ENCODE measurements around the gene SMNDC1.

Gene SMNDC1

DNA sequence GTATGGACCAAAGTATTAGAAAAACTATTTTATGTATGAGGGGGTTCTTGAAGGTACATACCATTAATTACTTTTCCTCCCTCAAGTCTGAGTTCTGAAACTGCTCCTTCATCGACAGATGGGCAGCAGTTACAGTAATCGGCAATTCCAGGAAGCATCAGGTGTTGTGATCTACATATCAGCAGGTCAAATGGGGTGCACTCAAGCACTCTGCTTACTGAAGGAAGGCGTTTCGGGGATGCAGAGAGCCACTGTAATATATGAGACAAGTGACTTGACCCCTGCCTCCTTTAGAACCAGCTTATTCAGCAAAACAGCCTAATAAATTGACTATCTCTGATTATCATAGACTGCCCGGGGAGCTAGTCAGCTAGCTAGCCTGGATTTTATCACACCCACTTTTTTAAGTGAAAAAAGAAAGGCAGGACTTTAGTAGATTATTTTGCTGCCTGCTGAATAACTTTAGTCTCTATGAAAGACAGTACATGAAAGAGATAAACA is 4.2 kb downstream of the SMNDC1 start:
- in situ Hi-C loops (cut with HindIII; ENCODE audit: low pct_ligation_motif_present, low sequenced_read_pairs) = no loop called here
- Histone ChIP-seq H3K27ac (no peak overlapping the region), H3K36me3 (replicated peaks) (peaks cover 64% of the 10 kb centered on the region), H3K4me3 (ENCODE audit: low read depth, low read length) (no peak overlapping the region), H3K27me3 (replicated peaks) (no peaks in the 10 kb centered on the region)
- TF ChIP-seq, protein P1, sequence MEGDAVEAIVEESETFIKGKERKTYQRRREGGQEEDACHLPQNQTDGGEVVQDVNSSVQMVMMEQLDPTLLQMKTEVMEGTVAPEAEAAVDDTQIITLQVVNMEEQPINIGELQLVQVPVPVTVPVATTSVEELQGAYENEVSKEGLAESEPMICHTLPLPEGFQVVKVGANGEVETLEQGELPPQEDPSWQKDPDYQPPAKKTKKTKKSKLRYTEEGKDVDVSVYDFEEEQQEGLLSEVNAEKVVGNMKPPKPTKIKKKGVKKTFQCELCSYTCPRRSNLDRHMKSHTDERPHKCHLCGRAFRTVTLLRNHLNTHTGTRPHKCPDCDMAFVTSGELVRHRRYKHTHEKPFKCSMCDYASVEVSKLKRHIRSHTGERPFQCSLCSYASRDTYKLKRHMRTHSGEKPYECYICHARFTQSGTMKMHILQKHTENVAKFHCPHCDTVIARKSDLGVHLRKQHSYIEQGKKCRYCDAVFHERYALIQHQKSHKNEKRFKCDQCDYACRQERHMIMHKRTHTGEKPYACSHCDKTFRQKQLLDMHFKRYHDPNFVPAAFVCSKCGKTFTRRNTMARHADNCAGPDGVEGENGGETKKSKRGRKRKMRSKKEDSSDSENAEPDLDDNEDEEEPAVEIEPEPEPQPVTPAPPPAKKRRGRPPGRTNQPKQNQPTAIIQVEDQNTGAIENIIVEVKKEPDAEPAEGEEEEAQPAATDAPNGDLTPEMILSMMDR (IDR thresholded peaks at IDR 0.05; ENCODE audit: low read depth, low read length, missing control alignments) = no peak
- DNase-seq = no peak

DNA sequence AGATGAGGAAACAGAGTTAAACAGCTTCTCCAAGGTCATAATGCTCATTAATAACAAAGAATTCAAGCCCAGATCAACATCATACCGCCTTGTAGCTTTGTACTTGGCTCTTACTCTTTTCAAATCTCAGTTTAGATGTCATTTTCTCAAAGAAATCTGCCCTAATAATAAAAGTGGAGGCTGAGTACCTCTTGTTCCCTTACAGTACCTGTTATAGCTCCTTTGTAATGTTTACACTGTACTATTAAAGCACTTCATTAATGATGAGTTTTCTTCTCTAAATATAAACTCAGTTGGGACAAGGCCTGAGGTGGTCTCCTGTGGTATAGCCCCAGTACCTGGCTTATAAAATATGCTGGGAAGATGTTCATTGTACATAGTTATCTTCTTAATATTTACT is 7.8 kb downstream of the SMNDC1 start:
- H3K4me3 ChIP-seq (ENCODE audit: low read depth, low read length) = no peak overlapping the region
- in situ Hi-C loops (cut with HindIII; ENCODE audit: low pct_ligation_motif_present, low sequenced_read_pairs) = no loop called here
- H3K27ac ChIP-seq = no peak overlapping the region
- DNase-seq = no peak
- TF ChIP-seq, protein P1 (IDR thresholded peaks at IDR 0.05; ENCODE audit: low read depth, low read length, missing control alignments) = no peak
- H3K36me3 ChIP-seq (replicated peaks) = peaks cover 79% of the 10 kb centered on the region
- H3K27me3 ChIP-seq (replicated peaks) = no peaks in the 10 kb centered on the region

DNA sequence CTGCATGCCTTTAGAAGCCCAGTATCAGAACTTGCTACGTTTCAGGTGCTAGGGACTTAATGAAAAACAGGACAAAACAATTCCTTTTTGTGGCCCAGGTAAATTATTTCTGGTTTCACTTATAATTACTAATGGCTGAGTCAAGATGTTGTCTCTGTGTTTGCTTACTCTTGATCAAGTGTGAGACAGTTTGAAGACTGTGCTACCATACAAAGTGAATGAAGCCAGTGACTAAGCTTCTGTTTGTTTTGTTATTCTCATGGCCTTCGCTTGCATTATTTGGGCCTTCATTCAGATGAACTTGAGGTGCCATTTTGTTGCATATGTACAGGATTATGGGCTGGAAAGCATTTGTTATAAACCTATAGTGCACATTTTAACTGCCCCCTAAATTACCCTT is 17.9 kb downstream of the SMNDC1 start:
- DNase-seq = no peak
- peaks cover 23% of the 10 kb centered on the region for H3K36me3 ChIP-seq (replicated peaks)
- TF ChIP-seq, protein P1 (IDR thresholded peaks at IDR 0.05; ENCODE audit: low read depth, low read length, missing control alignments) = no peak
- no peaks in the 10 kb centered on the region for H3K27me3 ChIP-seq (replicated peaks)
- H3K4me3 ChIP-seq (ENCODE audit: low read depth, low read length) = no peak overlapping the region
- in situ Hi-C loops (cut with HindIII; ENCODE audit: low pct_ligation_motif_present, low sequenced_read_pairs) = no loop called here
- no peak overlapping the region for H3K27ac ChIP-seq

DNA sequence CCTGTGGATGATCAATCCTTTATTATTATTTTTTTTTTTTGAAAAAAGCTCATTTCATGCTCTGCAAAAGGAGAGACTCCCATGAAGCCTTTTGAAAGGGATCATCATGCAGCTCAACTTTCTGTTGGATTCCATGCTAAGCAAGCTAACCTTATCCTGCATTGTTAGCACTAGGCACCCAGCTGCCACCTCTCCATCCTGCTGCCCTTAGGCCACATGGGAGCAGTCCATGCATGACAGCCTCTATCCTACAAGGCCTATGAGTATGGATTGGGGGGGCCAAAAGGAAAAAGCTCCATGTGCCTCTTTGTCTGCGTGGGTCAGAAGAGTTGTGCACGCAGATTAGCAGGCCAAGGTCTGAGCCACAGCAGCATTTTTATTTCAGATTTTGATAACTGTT is 19.2 kb downstream of the SMNDC1 start:
- Histone ChIP-seq H3K27ac (no peak overlapping the region), H3K36me3 (replicated peaks) (peaks cover 15% of the 10 kb centered on the region), H3K4me3 (ENCODE audit: low read depth, low read length) (no peak overlapping the region), H3K27me3 (replicated peaks) (no peaks in the 10 kb centered on the region)
- TF ChIP-seq, protein P1 (IDR thresholded peaks at IDR 0.05; ENCODE audit: low read depth, low read length, missing control alignments) = no peak
- DNase-seq = no peak
- in situ Hi-C loops (cut with HindIII; ENCODE audit: low pct_ligation_motif_present, low sequenced_read_pairs) = no loop called here

DNA sequence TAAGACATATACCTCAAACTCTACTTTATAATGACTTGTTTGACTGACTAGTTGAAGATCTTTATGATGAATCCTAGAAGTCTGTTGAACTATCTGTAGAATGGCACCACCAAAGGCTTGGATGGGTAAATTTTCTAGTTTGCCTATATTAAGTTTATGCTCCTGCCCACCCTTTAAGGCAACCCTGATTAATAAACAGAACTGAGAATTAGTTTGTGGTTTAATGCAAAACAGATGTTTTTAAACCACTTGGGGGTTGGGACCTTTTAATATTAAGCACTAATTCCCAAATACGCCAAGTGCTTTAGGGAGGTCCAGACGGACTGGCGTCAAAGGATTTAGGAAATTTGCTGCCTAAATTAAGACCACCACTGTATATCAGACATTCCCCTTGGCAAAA is 20.5 kb downstream of the SMNDC1 start:
- TF ChIP-seq, protein P1 (IDR thresholded peaks at IDR 0.05; ENCODE audit: low read depth, low read length, missing control alignments) = no peak
- in situ Hi-C loops (cut with HindIII; ENCODE audit: low pct_ligation_motif_present, low sequenced_read_pairs) = no loop called here
- Histone ChIP-seq H3K27me3 (replicated peaks) (no peaks in the 10 kb centered on the region), H3K27ac (no peak overlapping the region), H3K36me3 (replicated peaks) (peaks cover 10% of the 10 kb centered on the region), H3K4me3 (ENCODE audit: low read depth, low read length) (no peak overlapping the region)
- DNase-seq = no peak

DNA sequence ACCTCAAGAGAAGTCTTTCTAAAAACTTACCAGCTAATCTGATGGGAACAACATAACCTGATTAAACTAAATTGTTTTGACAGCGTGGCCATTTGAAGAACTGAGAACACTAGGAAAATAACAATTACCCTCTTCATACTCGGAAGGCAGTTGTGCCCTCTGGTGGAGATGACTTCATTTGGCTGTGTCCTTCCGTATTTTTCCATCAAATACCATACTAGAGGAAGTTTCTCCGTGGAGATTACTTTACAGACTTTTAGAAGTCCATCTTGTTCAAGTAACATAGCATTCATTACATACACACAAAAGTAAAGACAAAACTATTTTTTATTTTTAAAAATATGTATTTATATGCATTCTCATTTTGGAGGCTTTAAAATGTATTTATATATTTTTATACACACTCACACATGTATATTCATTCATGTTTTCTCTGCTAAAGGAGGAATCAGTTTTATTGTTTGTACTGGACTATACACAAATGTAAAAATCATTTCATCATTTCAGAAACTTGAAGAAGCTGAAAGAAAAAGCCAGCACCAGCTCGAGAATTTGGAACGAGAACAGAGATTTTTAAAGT is 25.2 kb downstream of the SMNDC1 start:
- TF ChIP-seq, protein P1 (IDR thresholded peaks at IDR 0.05; ENCODE audit: low read depth, low read length, missing control alignments) = peak; percentile 78
- no peak overlapping the region for H3K27ac ChIP-seq
- peak; percentile 60 for DNase-seq
- H3K27me3 ChIP-seq (replicated peaks) = no peaks in the 10 kb centered on the region
- in situ Hi-C loops (cut with HindIII; ENCODE audit: low pct_ligation_motif_present, low sequenced_read_pairs) = no loop called here
- H3K36me3 ChIP-seq (replicated peaks) = no peaks in the 10 kb centered on the region
- no peak overlapping the region for H3K4me3 ChIP-seq (ENCODE audit: low read depth, low read length)

Data from brain microvascular endothelial cell (primary cell).